ENCODE results near the gene MXD4.

GRCh38 chr4:2241003-2241402, 20.9 kb downstream of the MXD4 start:
- TF ChIP-seq TCF7 (CRISPR knock-in tag; IDR thresholded peaks at IDR 0.05; ENCODE audit: low read depth): no peak
- TF ChIP-seq CTCF (IDR thresholded peaks at IDR 0.05): no peak
- TF ChIP-seq NR1H2 (CRISPR knock-in tag; IDR thresholded peaks at IDR 0.05): no peak
- no peak for TF ChIP-seq GRHL2 (CRISPR knock-in tag; IDR thresholded peaks at IDR 0.05; ENCODE audit: insufficient replicate concordance, severe bottlenecking)
- TF ChIP-seq HMGXB4 (CRISPR knock-in tag; IDR thresholded peaks at IDR 0.05): no peak
- no peak for TF ChIP-seq ELF4 (CRISPR knock-in tag; IDR thresholded peaks at IDR 0.05; ENCODE audit: low read depth)
- no peak for TF ChIP-seq ATF2 (CRISPR knock-in tag; IDR thresholded peaks at IDR 0.05; ENCODE audit: borderline replicate concordance, low read depth)
- no peak for TF ChIP-seq MAX (CRISPR knock-in tag; IDR thresholded peaks at IDR 0.05)
- TF ChIP-seq CREB1 (CRISPR knock-in tag; IDR thresholded peaks at IDR 0.05): no peak
- TF ChIP-seq USF2 (CRISPR knock-in tag; IDR thresholded peaks at IDR 0.05): no peak
- no peak for TF ChIP-seq TEAD4 (CRISPR knock-in tag; IDR thresholded peaks at IDR 0.05)
- no peak for TF ChIP-seq EMX1 (CRISPR knock-in tag; IDR thresholded peaks at IDR 0.05)

Measured in WTC11 (cell line).